AG09319 (cell line): ENCODE results near the gene TMEM204.

Experiments
- DNase-seq: peaks from one replicate; pipeline ENCODE4 v3.0.0-alpha.2; 2010; ENCODE audit warnings: low read depth; ENCODE audit errors: extremely low read depth
- CTCF ChIP-seq: IDR thresholded peaks from 2 replicates; pipeline ENCODE4 v1.5.1; 2011; ENCODE audit warnings: low read depth, mild to moderate bottlenecking, inconsistent platforms, low read length, moderate library complexity

TMEM204 gene

GRCh38 chr16:1500465-1501150 lies 32.9 kb upstream of the TMEM204 start:
- no peak for DNase-seq
- no peak for TF ChIP-seq CTCF

- TF ChIP-seq CTCF, result no peak
- no peak for DNase-seq
These were observed 31.8 kb upstream of the TMEM204 start for GRCh38 chr16:1501630-1502029.

GRCh38 chr16:1502092-1503004 lies 31.1 kb upstream of the TMEM204 start:
- TF ChIP-seq CTCF, result no peak
- no peak for DNase-seq

- TF ChIP-seq CTCF, result no peak
- DNase-seq, result no peak
These were observed 30.1 kb upstream of the TMEM204 start for GRCh38 chr16:1503110-1503955.

- no peak for TF ChIP-seq CTCF
- DNase-seq, result no peak
These were observed 28.2 kb upstream of the TMEM204 start for GRCh38 chr16:1505073-1505844.

- no peak for DNase-seq
- no peak for TF ChIP-seq CTCF
These were observed 27.6 kb upstream of the TMEM204 start for GRCh38 chr16:1505912-1506311.
